GM10266 (cell line): ENCODE data around the gene CERT1.
"Not testable (repeated sequence)": the region's sequence is repeated elsewhere in the genome, so short reads cannot be mapped to it uniquely, and the experiment has no call there.

Experiments used
- DNase-seq: peaks from one replicate; pipeline ENCODE4 v3.0.0; 2012; ENCODE audit errors: extremely low spot score
- TF ChIP-seq, protein P1 (sequence below): IDR thresholded peaks from 2 replicates; pipeline ENCODE4 v1.5.1; 2012; ENCODE audit warnings: mild to moderate bottlenecking, low read depth; ENCODE audit not compliant: control insufficient read depth, insufficient read depth; ENCODE audit errors: missing control alignments

The CERT1 gene

DNA sequence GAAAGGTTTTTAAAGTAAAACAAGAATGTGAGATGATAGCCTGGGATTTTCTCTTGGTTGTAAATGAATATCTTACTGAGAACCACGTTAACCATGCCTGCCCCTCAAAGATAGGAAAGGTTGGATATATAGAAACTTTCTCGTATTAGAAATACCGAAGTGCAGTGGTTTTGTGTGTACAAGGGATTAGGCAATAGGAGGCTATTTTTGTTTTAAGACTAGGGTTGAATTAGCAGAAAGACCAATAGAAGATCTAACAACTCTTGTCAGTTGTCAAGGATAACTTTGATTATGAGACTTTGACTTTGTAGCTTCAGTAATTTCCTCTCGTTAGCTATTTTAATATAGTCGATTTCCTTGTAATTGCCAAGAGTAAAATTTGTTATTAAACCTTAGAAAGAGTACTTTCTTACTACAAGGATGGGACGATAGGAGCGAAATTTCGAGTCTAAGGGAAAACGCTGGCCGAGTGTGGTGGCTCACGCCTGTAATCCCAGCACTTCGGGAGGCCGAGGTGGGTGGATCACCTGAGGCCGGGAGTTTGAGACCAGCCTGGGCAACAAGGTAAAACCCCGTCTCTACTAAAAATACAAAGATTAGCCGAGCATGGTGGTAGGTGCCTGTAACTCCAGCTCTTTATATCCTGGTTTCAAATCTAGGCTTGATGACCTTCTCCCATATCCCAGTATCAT is 1.1 kb upstream of the CERT1 start:
- DNase-seq: no peak
- TF ChIP-seq, protein P1, sequence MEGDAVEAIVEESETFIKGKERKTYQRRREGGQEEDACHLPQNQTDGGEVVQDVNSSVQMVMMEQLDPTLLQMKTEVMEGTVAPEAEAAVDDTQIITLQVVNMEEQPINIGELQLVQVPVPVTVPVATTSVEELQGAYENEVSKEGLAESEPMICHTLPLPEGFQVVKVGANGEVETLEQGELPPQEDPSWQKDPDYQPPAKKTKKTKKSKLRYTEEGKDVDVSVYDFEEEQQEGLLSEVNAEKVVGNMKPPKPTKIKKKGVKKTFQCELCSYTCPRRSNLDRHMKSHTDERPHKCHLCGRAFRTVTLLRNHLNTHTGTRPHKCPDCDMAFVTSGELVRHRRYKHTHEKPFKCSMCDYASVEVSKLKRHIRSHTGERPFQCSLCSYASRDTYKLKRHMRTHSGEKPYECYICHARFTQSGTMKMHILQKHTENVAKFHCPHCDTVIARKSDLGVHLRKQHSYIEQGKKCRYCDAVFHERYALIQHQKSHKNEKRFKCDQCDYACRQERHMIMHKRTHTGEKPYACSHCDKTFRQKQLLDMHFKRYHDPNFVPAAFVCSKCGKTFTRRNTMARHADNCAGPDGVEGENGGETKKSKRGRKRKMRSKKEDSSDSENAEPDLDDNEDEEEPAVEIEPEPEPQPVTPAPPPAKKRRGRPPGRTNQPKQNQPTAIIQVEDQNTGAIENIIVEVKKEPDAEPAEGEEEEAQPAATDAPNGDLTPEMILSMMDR: no peak

DNA sequence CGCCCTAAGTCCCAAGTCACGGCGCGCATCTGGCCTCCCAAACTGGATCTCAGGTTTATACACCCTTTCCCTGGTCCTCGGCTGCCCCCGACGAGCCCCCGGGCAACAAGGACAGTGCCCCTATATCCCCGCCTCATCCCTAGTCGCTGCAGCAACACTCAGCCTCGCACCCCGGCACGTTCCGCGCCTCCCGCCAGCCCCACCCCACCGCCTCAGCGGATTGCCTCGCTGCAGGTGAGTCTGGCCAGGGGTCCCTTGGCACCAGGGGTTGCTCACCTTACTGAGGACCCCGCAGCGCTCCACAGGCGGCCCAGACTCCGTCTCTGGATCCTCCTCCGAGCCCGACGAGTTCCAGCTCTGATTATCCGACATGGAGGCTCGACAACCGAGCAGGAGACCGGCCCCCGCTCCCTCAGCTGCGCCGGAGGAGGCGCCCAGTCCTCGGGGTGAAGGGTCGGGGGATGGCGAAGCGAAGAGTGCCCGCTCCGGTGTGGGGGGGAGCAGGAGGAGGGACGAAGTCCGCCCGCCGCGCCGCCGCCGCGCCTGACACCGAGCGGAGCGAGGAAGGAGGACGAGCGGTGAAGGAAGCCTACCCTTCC is 494 bp downstream of the CERT1 start:
- DNase-seq: no peak
- TF ChIP-seq, protein P1: no peak

DNA sequence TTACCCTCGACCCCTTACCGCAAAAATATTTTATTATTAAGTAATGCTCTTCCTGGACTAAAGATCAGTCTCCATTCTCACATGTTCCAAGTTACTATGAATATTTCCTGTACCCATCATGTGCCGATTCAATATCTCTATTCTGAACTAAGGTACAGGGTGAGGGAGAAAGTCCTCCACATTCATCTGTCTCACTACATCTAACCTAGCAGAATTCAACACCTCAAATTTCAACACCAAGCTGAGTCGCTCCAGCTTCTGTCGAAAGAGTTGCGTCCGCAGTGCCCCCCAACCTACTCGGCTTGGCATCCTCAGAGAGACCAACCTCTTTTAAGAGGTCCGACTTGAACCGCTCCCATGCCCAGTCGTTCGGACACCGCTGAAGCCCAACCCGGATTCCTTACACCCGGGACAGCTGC is 1.0 kb downstream of the CERT1 start:
- TF ChIP-seq, protein P1: no peak
- DNase-seq: no peak

DNA sequence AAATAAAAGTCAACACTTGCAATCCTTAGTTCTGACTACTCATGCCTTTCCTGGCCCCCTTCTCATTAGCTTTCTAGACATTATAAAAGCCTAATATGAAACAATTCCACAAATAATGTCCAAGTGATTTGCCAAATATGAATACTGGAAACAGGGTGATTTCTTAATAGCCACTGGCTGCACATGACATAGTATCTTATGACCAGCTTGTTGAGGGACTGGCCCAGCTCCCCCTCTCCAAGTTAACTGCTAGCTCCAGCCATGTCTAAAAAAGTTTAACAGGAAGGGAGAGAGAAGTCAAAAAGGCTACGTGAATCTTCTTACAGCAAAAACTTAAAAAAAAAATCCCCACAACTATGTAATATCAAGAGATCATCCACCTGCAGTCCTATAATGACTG is 1.5 kb downstream of the CERT1 start:
- no peak for DNase-seq
- TF ChIP-seq, protein P1: no peak

DNA sequence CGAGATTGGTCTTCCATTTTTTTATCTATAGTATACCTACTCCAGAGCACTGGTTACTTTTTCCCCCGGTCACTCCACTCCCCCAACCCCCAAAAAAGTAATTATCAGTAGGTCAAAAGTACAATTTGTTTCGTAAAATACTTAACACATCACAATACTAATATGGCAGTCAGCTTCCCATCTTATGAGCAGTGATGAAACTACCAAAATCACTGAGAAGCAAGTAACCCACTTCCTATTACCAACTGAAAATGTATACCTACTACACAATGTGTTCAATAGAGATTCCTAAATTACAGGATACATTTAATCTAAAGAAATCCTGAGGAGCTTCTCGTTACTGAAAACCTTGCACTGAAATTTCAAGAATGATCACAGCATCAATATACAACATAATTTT is 1.9 kb downstream of the CERT1 start:
- no peak for DNase-seq
- TF ChIP-seq, protein P1: no peak

DNA sequence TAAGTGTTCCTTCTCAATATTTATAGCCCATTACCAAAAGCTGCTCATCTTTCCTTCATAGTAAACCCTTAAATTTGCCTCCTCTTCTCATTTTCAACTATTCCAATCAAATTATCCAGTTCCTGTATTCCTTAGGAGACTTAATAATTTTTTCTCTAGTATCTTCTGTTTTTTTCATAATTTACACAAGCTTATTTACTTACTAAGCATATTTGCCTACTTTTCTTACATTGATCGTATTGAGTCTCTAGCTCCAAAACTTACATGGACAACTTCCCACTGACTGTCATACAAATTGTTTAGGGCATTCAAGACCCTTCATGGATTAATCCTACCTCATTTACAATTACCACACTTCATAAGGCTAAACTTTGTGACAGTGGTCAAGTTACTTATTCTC is 3.6 kb downstream of the CERT1 start:
- TF ChIP-seq, protein P1: no peak
- DNase-seq: no peak

DNA sequence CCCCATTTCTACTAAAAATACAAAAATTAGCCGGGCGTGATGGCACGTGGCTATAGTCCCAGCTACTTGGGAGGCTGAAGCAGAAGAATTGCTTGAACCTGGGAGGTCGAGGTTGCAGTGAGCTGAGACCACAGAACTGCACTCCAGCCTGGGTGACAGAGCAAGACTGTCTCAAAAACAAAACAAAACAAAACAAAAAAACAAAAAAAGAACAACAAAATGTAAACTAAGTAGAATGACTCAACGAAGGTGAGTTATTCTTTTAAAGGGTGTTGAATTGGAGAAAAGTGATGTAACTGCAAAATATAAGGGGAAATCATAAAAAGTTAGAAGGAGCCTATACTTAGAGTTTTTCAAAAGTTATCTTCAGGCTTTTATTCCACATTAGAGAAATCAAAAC is 6.3 kb downstream of the CERT1 start:
- not testable (repeated sequence) for DNase-seq

DNA sequence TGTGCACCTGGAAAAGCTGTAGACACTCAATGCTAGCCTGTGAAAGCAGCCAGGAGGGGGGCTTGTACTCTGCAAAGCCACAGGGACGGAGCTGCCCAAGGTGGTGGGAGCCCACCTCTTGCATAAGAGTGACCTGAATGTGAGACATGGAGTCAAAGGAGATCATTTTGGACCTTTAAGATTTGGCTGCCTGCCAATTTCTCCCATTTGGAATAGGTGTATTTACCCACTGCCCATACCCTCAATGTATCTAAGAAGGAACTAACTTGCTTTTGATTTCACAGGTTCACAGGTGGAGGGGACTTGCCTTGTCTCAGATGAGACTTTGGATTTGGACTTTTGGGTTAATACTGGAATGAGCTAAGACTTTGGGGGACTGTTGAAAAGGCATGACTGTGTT is 12.6 kb downstream of the CERT1 start:
- DNase-seq: not testable (repeated sequence)
